Upper lobe of left lung (tissue), 4 donors: ENCODE measurements around the gene CALN1.

Source experiments
- POLR2A ChIP-seq, 4 donors: fragments of 450-650 bp; IDR thresholded peaks; one replicate each; pipeline ENCODE4 v1.5.1; 2016 to 2017; ENCODE audit warnings: antibody characterized with exemption in 4 of 4, mild to moderate bottlenecking in 2 of 4
- POLR2AphosphoS5 ChIP-seq, 2 donors: sonication (generic); formaldehyde crosslinking; IDR thresholded peaks; one replicate each; pipeline ENCODE4 v1.5.1; 2017; ENCODE audit warnings: antibody characterized with exemption in 2 of 2
- TF ChIP-seq, protein P1 (sequence below), 6 experiments: fragments of 450-650 bp in 4 of 6; fragments of 200-600 bp in 2 of 6; sonication (generic) in 2 of 6; IDR thresholded peaks; one replicate each; pipeline ENCODE4 v1.5.1; 2016 to 2019; ENCODE audit warnings: antibody characterized with exemption in 6 of 6

DNA sequence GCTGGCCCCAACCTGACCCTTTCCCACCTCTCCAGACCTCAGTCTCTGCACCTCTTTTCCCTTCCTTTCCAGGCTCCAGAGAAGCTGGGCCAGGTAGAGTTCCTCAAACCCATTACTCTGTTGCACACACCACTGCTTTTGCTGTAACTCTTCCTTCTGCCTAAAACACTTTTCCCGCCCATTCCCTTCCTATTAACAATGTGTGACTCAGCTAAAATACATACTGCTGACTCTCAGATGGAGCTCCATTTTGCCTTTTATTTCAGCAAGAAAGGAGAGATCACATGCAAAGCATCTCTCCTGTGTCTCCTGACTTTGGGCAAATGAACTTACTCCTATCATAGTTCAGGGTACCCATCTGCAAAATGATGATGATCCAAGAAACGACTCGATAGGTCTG lies 201.0 kb downstream of the CALN1 start:
- TF ChIP-seq, protein P1, sequence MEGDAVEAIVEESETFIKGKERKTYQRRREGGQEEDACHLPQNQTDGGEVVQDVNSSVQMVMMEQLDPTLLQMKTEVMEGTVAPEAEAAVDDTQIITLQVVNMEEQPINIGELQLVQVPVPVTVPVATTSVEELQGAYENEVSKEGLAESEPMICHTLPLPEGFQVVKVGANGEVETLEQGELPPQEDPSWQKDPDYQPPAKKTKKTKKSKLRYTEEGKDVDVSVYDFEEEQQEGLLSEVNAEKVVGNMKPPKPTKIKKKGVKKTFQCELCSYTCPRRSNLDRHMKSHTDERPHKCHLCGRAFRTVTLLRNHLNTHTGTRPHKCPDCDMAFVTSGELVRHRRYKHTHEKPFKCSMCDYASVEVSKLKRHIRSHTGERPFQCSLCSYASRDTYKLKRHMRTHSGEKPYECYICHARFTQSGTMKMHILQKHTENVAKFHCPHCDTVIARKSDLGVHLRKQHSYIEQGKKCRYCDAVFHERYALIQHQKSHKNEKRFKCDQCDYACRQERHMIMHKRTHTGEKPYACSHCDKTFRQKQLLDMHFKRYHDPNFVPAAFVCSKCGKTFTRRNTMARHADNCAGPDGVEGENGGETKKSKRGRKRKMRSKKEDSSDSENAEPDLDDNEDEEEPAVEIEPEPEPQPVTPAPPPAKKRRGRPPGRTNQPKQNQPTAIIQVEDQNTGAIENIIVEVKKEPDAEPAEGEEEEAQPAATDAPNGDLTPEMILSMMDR (IDR thresholded peaks at IDR 0.05) = no peak
- no peak for TF ChIP-seq POLR2A (IDR thresholded peaks at IDR 0.05)
- no peak for TF ChIP-seq POLR2AphosphoS5 (IDR thresholded peaks at IDR 0.05)
